ENCODE measurements around the gene DCAF4.

The DCAF4 gene, protein sequence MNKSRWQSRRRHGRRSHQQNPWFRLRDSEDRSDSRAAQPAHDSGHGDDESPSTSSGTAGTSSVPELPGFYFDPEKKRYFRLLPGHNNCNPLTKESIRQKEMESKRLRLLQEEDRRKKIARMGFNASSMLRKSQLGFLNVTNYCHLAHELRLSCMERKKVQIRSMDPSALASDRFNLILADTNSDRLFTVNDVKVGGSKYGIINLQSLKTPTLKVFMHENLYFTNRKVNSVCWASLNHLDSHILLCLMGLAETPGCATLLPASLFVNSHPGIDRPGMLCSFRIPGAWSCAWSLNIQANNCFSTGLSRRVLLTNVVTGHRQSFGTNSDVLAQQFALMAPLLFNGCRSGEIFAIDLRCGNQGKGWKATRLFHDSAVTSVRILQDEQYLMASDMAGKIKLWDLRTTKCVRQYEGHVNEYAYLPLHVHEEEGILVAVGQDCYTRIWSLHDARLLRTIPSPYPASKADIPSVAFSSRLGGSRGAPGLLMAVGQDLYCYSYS

DNA sequence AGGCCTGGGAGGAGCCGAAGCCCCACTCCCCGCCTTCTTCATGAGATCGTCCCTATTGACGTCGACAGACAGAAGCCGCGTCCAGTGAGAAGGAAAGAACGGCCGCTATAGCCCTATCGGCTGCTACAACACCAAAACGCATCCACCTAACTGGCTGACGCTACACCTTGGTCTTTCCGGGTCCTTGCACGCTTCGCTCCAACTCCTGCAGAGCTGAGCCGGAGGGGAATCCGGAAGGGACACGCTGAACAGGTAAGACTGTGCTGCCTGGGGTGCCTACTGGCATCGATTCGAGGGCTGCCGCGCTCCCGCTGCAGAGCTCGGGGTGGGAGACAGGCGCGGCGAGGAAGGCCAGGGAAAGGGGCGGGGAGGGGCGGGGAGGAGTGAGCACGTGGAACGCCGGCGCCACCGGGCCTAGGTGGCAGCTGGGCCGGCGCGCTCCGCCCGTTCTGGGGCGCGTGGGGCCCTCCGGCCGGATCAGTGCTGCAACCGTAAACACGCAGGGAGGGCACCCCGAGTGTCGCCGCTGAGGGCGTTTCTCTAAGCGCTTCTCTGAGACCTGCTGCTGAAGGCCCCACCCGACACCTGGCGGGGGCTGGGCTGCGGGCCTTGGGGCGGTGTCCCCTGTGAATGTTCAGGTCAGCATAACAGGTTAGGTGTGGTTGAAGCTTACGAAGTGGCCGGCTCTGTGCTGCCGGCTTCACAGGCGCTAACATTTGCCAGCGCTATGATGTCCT, at the start of gene DCAF4:
TSS of gene DCAF4 (plus strand) at position 173 of the 737 bp plus-strand sequence. CDS start 11,515 bp downstream, outside the sequence.
- DNase-seq (ENCODE audit: low spot score), result peak; percentile 99

DNA sequence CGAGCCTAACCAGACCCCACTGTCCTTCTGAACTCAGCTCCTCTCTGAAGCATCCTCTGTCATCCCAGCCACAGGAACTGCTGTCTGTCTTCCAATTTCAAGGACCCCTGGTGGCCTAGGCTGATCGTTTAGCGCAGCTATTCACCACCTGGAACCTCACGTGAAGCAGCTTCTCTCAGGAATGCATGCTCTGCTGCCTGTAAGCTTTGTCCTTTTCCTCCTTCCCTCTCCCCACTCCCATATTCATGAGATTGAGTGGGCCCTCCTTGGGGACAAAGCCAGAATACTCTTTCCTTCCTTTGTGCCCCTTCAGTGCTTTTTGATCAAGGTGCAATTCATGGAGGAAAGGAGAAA, 49.6 kb upstream of the DCAF4 start:
- no peak for DNase-seq (ENCODE audit: low spot score)

DNA sequence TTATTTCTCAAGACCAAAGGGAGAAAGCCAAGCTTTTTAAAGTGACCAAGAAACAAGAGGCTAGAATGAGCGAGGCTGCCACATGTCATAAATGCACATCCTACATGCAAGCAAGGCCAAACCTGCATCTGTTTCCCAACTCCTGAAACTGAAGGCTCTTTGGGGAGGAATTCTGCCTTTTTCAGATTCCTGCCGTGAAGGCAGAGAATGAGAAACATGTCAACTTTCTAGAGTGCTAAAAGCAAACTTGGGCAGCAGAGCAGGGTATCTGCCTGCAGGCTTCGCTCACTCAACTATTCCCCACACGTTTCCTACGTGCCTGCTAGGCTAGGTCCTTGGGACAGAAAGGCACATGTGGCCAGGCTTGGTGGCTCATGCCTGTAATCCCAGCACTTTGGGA, 47.5 kb upstream of the DCAF4 start:
- DNase-seq (ENCODE audit: low spot score), result no peak

DNA sequence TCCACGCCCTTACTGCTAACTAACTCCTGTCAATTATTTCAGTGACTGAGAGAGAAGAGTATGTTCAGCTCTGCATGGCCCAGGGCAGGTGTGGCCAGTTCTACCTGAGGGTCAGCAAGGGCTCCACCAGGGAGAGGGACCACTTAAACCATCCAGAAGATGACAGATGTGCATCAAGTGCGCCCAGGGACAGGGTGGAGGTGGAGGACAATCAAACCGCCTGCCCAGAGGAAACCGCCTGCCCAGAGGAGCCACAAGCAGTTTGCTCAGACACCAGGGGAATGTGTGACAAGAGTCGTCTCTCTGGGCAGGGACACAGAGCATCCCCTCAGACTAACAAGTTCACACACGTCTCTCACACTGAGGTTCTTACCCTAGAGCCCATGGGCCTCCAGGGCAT, 46.8 kb upstream of the DCAF4 start:
- DNase-seq (ENCODE audit: low spot score), result no peak

DNA sequence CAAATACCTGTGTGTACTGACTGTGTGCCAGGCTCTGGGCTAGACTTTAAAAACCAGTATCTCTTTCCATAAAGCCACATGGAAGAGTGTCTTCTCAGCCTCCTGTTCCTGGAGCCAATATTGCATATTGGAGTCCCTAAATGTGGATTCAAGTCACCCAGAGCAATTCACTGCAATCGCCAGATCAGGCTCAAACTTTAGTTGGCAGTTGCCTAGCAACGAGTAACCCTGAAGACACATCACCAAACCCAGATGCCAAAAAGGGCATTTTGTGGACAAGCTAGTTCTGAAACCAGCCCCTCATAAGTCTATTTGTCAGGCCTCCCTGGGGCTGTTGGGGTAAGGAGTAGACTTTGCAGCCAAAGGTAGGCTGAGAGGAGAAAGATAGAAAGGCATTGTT, 46.1 kb upstream of the DCAF4 start:
- DNase-seq (ENCODE audit: low spot score), result no peak

DNA sequence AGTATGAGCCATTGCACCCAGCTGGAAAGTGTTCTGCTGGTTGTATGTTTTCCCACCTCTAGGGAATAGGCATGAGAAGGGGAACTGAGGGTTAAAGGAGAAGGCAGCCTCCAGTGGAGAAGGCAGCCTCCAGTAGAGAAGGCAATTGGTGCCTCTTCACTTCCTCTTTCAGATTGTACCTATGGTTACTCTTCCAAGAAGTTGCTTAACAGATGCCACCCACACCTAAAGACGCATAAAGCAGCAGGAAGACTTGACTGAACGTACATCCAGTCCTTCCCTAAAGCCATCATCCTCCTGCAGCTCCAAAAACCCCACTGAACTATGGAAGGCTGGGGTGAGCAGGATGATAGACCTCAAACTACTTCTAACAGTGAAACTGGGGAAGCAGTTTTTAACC, 45.4 kb upstream of the DCAF4 start:
- no peak for DNase-seq (ENCODE audit: low spot score)

DNA sequence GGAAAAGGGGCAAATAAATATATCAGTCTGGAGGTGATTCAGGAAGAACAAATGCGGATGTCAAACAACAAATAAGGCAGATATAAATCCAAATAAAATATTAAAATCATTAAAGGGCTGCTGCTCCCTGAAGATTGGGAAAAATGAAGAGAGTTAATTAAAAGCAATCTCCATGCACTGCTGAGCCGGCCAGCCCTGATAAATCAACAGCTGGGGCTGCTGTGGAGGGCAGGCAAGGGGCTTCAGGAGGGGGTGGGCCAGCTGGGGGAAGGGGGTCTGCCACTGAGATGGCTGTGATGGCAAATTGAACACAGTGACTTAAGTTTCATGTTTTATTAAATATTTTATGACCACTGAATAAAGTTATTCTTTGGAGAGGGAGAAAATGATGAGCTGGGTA, 44.7 kb upstream of the DCAF4 start:
- DNase-seq (ENCODE audit: low spot score), result no peak

DNA sequence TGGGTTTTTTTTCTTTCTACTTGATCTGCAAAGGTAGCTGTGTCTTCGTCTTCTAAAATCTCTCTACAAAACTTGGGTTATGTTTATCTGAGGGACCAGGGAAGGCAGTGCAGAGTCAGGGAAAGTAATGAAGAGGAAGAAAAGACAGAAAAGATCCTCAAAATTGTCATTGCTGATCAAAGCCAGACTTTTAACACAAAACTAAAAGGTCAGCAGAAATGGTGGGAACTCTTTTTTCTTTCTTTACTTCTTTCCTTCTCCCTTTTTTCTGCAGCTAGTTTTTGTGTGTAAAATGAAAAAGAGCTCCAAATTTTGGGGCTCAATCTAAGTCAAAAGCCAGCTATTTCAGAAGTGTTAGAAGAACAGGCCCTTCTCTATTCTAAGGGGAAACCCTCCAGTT, 44.2 kb upstream of the DCAF4 start:
- no peak for DNase-seq (ENCODE audit: low spot score)

DNA sequence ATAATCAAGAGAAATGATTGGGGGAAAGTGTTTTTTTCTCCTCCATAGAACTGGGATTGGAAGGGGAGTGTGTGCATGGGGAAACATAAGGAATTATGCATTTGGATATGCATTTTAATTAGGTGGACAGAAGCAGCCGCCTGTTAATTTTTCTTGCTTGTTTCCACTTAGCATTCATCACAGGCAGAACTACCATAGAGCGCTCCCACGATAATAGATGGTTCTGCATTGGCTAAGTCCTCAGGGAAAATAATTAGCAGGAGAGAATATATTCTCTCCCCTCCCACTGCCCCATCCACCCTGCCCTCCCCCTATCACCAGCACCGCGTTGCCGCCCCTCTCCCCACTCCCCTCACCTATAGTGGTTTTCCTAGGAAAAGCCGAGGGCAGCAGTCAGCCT, 43.8 kb upstream of the DCAF4 start:
- no peak for DNase-seq (ENCODE audit: low spot score)

DNA sequence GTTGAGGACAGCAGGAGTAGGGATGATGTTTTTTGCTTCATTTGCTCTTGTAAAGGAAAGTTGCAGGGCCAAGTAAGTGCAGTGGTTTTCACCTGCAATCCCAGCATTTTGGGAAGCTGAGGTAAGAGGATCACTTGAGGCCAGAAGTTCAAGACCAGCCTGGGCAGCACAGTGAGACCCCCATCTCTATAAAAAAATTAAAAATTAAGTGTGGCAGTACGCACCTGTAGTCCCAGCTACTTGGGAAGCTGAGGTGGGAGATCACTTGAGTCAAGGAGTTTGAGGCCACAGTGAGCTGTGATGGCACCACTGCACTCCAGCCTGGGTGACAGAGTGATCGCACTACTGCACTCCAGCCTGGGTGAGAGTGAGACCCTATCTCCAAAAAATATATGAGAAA, 43.2 kb upstream of the DCAF4 start:
- DNase-seq (ENCODE audit: low spot score), result no peak

DNA sequence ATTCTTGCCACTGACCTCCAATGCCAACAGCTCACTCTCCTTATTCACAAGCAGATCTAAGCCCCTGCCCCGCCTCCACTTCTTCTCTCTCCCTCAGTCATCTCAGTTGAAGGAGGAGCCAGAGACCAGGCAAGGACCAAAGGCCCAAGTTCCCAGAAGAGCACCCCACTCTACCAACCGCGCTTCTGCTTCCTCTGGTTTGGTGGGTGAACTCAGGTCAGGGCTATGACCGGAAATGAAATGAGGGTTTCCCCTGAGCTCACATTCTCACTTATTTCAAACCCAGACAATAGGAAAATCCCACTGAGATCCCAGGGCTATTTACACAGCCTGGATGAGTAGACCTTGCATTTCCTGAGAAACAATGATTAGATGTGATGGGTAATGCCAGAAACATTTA, 42.3 kb upstream of the DCAF4 start:
- DNase-seq (ENCODE audit: low spot score), result no peak

DNA sequence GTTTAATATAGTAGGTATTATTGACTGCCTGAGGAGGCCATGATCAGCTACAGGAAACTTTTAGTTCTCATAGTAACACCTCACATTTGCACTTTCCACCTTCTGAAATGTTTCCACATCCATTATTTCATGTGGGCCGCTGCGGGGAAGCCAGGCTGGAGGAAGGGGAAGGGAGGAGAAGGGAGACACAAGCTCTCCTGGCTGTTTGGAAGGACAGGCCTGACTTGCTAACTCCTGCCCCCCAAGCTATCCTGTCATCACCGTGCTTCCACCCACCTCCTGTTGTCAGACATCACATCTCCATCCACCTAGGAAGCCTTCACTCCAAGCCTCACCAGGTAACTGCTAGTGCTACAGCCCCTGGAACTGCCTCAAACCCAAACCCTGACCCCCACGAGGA, 41.9 kb upstream of the DCAF4 start:
- DNase-seq (ENCODE audit: low spot score), result no peak

DNA sequence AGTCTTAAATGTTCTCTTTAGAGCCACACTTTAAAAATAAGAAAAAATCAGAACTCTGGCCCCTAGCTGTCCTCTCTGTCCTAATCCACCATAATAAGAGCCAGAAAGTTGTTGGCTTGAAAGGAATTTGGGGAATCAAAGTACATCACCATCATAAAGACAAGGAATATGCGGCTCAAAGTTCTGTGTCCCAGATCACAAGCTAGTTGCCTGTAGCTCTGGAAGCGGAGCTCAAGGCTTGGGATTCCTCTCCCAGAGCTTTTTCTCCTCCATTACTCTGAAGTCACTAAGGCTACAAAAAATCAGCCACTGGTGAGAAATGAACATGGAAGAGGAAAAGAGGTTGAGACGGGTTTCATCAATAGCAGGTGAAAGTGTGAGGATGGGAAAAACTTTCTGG, 38.8 kb upstream of the DCAF4 start:
- DNase-seq (ENCODE audit: low spot score), result no peak

DNA sequence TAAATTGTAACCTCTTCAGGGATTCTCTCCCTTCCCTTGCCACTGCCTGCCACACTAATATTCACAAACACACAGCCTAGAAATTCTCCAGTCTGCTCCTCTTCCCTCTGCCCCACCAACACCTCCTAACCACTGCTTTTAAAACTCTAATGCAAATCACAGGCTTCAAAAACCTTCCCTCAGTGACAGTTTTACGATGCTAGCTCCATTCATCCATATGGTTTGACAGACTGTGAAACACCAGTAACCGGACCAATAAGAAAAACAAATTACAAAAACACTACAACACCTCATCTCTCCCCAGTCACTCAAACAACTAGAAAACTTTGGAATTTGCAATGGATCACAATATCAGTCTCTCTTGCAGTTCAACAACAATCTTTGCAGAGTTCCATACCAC, 38.1 kb upstream of the DCAF4 start:
- no peak for DNase-seq (ENCODE audit: low spot score)

DNA sequence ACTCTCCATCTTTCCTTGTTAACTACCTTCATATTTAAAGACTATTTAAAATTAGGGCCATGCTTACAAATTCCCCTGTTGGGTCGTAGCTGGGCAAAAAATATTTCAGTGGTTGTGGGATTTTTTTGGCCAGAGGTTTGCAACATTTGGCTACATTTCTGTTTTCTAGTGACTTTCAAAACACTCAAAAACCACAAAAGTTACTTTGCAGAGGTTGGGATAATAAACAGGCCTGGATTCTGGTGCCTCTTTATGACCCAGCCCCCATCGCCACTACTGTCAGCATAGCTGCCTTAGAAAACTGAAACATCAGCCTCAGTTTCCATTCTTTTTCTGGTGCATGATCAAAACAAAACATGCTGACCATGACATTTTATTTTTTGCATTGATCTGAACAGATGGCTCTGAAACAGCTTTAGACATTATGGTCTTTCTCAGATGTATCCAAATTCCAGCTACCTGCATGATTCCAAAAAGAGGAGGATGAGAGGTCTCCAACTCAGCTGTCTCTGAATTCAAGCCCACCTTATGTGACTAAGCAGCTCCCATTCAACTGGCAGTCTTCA, 37.5 kb upstream of the DCAF4 start:
- no peak for DNase-seq (ENCODE audit: low spot score)

DNA sequence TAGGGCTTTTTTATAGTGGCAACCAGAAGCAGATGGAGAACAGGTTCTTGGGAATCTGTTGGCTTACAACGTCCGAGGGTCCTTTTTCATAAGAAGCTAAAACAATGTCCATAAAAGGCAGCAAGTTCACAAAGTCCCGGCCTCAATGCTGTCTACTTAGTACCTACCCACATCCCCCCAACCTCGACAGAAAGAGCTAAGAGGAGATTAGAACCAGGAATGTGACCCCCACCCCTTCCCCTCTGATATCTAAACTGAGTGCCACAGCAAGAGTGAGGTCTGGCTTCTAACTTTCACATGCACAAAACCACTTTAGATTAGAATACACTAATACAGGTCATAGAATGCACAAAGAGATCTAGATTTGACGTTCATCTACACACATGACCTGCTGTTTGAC, 36.9 kb upstream of the DCAF4 start:
- DNase-seq (ENCODE audit: low spot score), result no peak

DNA sequence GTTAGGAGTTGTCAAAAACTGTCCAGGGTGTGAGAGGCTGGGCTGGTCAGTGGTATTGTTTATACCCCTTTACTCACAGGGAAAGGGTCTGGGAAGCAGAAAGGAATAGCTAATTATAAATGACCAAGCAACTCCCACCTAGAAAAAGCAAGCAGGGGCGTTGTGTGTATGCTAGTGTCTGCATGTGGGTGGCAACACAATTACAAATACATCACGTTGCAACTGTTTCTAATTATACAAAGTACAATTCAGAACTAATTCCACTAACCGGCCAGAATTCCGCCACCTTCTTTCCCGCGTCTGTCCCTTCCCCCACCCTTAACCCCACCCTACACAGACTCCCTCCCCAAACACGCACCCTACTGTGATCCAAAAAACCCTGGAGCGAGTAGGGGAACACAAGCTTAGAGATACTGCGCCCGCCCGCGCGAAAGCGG, 34.6 kb upstream of the DCAF4 start:
- DNase-seq (ENCODE audit: low spot score), result no peak

DNA sequence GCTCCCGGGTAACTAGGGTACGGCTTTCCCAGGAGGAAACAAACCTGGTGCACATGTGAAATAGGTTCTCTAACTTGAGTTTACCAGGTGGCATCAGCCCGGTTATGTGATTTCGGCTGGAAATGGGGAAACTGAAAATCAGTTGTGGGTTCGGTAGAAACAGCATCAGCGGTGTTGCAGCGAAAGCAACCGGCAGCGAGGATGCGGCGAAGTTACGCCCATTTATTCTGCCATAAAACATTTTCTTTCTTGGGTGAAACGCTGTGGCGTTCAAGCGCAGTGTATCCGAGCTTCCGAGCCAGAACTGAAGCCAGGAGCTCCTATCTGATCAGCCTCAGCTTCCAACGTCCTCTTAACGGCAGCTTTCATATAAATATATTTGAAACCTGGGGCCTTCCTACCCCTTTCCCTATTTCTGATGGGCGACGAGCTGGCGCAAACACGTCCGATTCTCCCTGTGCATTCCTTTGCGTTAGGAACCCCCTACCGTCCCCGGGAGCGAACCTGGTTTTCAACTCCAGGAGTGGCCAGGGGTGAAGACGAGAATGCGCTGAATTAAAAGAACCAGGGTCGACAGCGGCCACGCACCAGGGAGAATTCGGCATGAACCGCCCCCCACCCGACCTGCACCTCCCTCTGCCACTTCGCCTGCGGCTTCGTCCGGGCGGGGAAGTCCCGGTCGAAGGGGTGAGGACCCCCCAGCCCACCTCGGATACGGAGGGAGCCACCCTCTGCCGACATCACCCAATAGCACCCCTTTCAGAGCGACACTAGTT, 34.0 kb upstream of the DCAF4 start:
- DNase-seq (ENCODE audit: low spot score), result peak; percentile 45

DNA sequence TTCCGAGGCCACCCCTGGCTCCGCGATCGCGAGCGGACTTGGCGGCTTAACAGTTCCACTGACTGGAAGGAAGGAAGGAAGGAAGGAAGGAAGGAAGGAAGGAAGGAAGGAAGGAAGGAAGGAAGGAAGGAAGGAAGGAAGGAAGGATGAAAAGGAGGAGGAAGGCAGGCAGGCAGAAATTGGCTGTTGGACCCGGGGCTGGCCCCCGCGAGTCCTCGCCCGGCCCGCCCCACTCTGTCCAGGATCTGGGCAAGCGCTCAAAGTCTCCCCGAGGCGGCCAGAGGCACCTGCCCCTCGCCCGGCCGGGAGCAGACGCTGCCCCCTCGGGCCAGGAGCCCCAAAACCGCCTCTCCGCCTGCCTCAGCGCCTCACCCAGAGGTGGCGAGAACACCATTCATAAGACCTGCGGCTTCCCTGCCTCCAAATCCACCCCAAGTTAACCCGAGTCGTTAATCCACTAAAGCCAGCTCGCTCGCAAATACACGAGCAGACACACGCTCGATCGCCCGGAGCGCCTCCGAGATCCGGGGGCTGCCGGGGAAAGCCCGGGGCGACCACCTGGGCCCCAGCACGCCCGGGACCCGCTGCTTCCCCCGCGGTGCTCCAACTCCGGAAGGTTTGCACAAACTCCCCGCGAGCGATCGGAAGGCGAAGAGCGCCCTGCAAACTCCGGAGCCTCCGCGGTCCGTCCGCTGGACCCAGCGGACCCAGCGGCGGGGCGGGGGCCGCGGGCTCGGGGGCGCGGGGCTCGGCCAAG, 33.2 kb upstream of the DCAF4 start:
- DNase-seq (ENCODE audit: low spot score), result peak; percentile 34

DNA sequence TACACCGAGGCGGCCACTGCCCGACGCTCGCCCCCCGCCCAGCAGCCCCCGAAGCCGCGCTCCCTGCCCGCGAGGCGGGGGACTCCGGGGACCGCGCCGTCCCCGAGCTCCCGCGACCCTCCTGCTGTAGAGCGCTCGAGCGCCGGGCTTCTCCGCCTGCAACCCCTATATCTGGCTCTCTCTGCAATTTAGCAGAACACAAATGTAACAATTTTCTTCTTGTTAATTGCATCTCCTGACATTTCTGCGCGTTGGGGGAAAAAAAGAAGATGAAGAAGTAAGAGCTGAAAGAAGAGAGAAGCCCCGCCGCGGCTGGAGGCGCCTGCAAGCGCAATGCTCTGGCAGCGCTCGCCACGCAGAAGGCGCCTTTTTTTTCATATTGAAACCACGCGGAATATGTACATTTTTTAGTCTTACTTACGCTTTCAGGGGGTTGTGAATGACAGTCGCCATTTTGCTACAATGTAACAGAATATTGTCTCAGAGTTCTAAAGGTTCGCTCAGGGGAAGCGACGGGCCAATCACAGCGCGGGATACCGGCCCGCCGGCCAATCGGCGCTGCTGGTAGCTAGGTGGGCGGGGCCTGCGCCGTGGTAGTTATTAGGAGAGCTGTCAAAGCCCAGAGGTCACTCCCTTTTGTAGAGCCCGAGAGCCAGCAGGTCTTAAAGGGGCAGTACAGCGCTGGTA, 32.5 kb upstream of the DCAF4 start, which contains the start of gene DPF3:
TSS of gene DPF3 (minus strand) at position 466 of the 687 bp plus-strand sequence. CDS start at position 453, 13 bp downstream.
- DNase-seq (ENCODE audit: low spot score), result peak; percentile 99

DNA sequence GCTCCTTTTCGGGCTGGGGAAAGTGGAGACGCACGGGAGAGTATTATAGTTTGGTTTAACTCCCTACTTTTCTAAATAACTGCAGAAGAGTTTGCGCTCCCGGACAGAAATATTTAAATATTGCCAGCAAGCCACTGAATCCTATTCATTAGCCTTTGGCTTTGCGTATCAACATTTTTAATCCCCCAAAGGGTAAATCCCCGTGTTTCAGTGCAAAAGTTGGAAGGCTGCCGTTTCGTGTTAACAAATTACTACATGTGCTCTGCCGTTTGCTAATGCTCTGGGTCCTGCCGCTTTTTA, 32.0 kb upstream of the DCAF4 start:
- DNase-seq (ENCODE audit: low spot score), result no peak
